ENCODE results near the gene PDIA4.

DNA sequence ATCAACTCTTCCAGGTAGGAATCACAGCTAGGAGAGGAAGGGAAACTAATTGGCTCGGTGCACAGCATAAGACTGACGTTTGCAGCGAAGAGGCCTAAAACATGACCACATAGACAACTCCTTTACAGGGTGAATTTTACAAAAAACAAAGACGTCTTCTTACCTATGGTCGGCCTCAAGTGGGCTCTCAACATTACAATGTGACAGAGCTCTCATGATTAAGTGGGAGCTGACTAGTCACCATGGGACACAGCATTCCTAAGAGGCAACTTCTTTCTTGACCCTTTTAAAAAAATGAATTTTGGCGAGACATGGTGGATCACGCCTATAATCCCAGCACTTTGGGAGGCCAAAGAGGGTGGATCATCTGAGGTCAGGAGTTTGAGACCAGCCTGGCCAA, 4.6 kb downstream of the PDIA4 start:
- TF ChIP-seq CTCF (IDR thresholded peaks at IDR 0.05) (no peak), EZH2 (IDR thresholded peaks at IDR 0.05) (no peak)

Measured in neural progenitor cell (in vitro differentiated cells).